Cerebellar cortex (tissue), 1 donor: Measurements from ENCODE around the gene GORAB.

Experiments
- DNase-seq: peaks from one replicate; pipeline ENCODE4 v3.0.0-alpha.2; 2015; ENCODE audit warnings: low spot score

The GORAB gene

GRCh38 chr1:170538687-170539086 lies 6.7 kb downstream of the GORAB start:
- no peak for DNase-seq

GRCh38 chr1:170539154-170539553 lies 7.2 kb downstream of the GORAB start:
- DNase-seq, result no peak

- DNase-seq, result no peak
Measured at GRCh38 chr1:170544624-170545023, 12.7 kb downstream of the GORAB start.

- no peak for DNase-seq
Measured at GRCh38 chr1:170545476-170545875, 13.5 kb downstream of the GORAB start.

GRCh38 chr1:170547255-170547654 lies 15.3 kb downstream of the GORAB start:
- no peak for DNase-seq

- no peak for DNase-seq
Measured at GRCh38 chr1:170548497-170548896, 16.5 kb downstream of the GORAB start.

- no peak for DNase-seq
Measured at GRCh38 chr1:170555370-170555769, 23.4 kb downstream of the GORAB start.

GRCh38 chr1:170556917-170557316 lies 25.0 kb downstream of the GORAB start:
- DNase-seq, result peak; percentile 12

- no peak for DNase-seq
Measured at GRCh38 chr1:170558731-170559130, 26.8 kb downstream of the GORAB start.

GRCh38 chr1:170559166-170559565 lies 27.2 kb downstream of the GORAB start:
- no peak for DNase-seq

GRCh38 chr1:170560681-170561285 lies 28.8 kb downstream of the GORAB start:
- no peak for DNase-seq

- DNase-seq, result no peak
Measured at GRCh38 chr1:170562646-170563338, 30.8 kb downstream of the GORAB start.

- DNase-seq, result no peak
Measured at GRCh38 chr1:170567214-170567613, 35.2 kb downstream of the GORAB start.

GRCh38 chr1:170568197-170568596 lies 36.2 kb downstream of the GORAB start:
- DNase-seq, result no peak

GRCh38 chr1:170576980-170577379 lies 45.0 kb downstream of the GORAB start:
- no peak for DNase-seq

GRCh38 chr1:170578359-170578758 lies 46.4 kb downstream of the GORAB start:
- no peak for DNase-seq

- no peak for DNase-seq
Measured at GRCh38 chr1:170580636-170581440, 48.9 kb downstream of the GORAB start.

- no peak for DNase-seq
Measured at GRCh38 chr1:170583186-170583585, 51.2 kb downstream of the GORAB start.

GRCh38 chr1:170586321-170587252 lies 54.6 kb downstream of the GORAB start:
- DNase-seq, result peak; percentile 85

GRCh38 chr1:170587253-170587593 lies 55.3 kb downstream of the GORAB start:
- DNase-seq, result peak; percentile 18

GRCh38 chr1:170590921-170591705 lies 59.1 kb downstream of the GORAB start:
- peak; percentile 69 for DNase-seq
